H9 (cell line): ENCODE measurements around the gene MRPL27. TPM values are rescaled to one million over a fixed set of nuclear protein-coding genes. Genes with fewer than 3 reads are reported as not detected.
A peak's percentile ranks its signal among the peaks of the same experiment; 100 is the strongest.

Experiments
- DNase-seq: peaks from one replicate; pipeline ENCODE4 v3.0.0-alpha.2; 2017
- H2AFZ ChIP-seq: one replicate; pipeline ENCODE4 v1.6.1; 2013; ENCODE audit warnings: mild to moderate bottlenecking, low read length, control low read depth, moderate library complexity
- H2AK5ac ChIP-seq: 2 replicates; pipeline ENCODE4 v1.6.1; 2013; ENCODE audit warnings: low read length, control low read depth, mixed read lengths; ENCODE audit not compliant: insufficient read length
- H2BK120ac ChIP-seq: one replicate; pipeline ENCODE4 v1.6.1; 2013; ENCODE audit warnings: low read depth, mild to moderate bottlenecking, low read length, control low read depth, inconsistent platforms; ENCODE audit not compliant: poor library complexity, severe bottlenecking
- H2BK12ac ChIP-seq: 2 replicates; pipeline ENCODE4 v1.6.1; 2013; ENCODE audit warnings: low read length, control low read depth, mixed read lengths, low read depth; ENCODE audit not compliant: insufficient read length
- H2BK15ac ChIP-seq: 2 replicates; pipeline ENCODE4 v1.6.1; 2013; ENCODE audit warnings: low read depth, low read length, control low read depth
- H2BK20ac ChIP-seq: one replicate; pipeline ENCODE4 v1.6.1; 2013; ENCODE audit warnings: low read depth, mild to moderate bottlenecking, low read length, control low read depth, inconsistent platforms; ENCODE audit not compliant: poor library complexity, severe bottlenecking
- H2BK5ac ChIP-seq: 2 replicates; pipeline ENCODE4 v1.6.1; 2013; ENCODE audit warnings: low read length, control low read depth, mixed read lengths; ENCODE audit not compliant: insufficient read length
- H3K14ac ChIP-seq: 2 replicates; pipeline ENCODE4 v1.6.1; 2013; ENCODE audit warnings: low read length, control low read depth; ENCODE audit not compliant: insufficient read depth
- H3K18ac ChIP-seq: 2 replicates; pipeline ENCODE4 v1.6.1; 2013; ENCODE audit warnings: low read depth, mild to moderate bottlenecking, mixed read lengths, low read length, control low read depth; ENCODE audit not compliant: insufficient read length
- H3K23ac ChIP-seq: 2 replicates; pipeline ENCODE4 v1.6.1; 2013; ENCODE audit warnings: low read length, control low read depth, mixed read lengths, low read depth; ENCODE audit not compliant: insufficient read length
- H3K23me2 ChIP-seq: 2 replicates; pipeline ENCODE4 v1.6.1; 2013; ENCODE audit warnings: low read depth, mild to moderate bottlenecking, mixed read lengths, low read length, control low read depth; ENCODE audit not compliant: insufficient read length, poor library complexity, severe bottlenecking
- H3K27ac ChIP-seq: 2 replicates; pipeline ENCODE4 v1.5.1; 2013; ENCODE audit warnings: low read length, control low read depth, mixed read lengths, low read depth; ENCODE audit not compliant: insufficient read length
- H3K27me3 ChIP-seq: 2 replicates; pipeline ENCODE4 v1.6.1; 2013; ENCODE audit warnings: low read length, control low read depth, inconsistent platforms; ENCODE audit not compliant: insufficient read depth
- H3K4ac ChIP-seq: 2 replicates; pipeline ENCODE4 v1.6.1; 2013; ENCODE audit warnings: low read depth, mild to moderate bottlenecking, control low read depth, inconsistent platforms, low read length, moderate library complexity
- H3K4me1 ChIP-seq: 2 replicates; pipeline ENCODE4 v1.6.1; 2013; ENCODE audit warnings: low read length, control low read depth, inconsistent platforms; ENCODE audit not compliant: insufficient read depth
- H3K4me2 ChIP-seq: 2 replicates; pipeline ENCODE4 v1.6.1; 2013; ENCODE audit warnings: low read length, control low read depth, mixed read lengths; ENCODE audit not compliant: insufficient read length, insufficient read depth
- H3K56ac ChIP-seq: 2 replicates; pipeline ENCODE4 v1.6.1; 2013; ENCODE audit warnings: low read depth, mild to moderate bottlenecking, mixed read lengths, low read length, control low read depth; ENCODE audit not compliant: insufficient read length
- H3K79me1 ChIP-seq: 2 replicates; pipeline ENCODE4 v1.6.1; 2013; ENCODE audit warnings: low read depth, mild to moderate bottlenecking, moderate library complexity, low read length, control low read depth, inconsistent platforms; ENCODE audit not compliant: insufficient read depth, poor library complexity, severe bottlenecking
- H3K79me2 ChIP-seq: 2 replicates; pipeline ENCODE4 v1.6.1; 2013; ENCODE audit warnings: low read length, control low read depth, inconsistent platforms; ENCODE audit not compliant: insufficient read depth
- H3K9ac ChIP-seq: 2 replicates; pipeline ENCODE4 v1.6.1; 2013; ENCODE audit warnings: low read length, control low read depth, mixed read lengths; ENCODE audit not compliant: insufficient read length; ENCODE audit errors: extremely low read depth
- H3K9me3 ChIP-seq: one replicate; pipeline ENCODE4 v1.6.1; 2013; ENCODE audit warnings: low read depth, low read length, inconsistent platforms; ENCODE audit not compliant: control insufficient read depth
- H3T11ph ChIP-seq: one replicate; pipeline ENCODE4 v1.6.1; 2013; ENCODE audit warnings: mild to moderate bottlenecking, low read length, control low read depth, inconsistent platforms
- H4K20me1 ChIP-seq: one replicate; pipeline ENCODE4 v1.6.1; 2013; ENCODE audit not compliant: control insufficient read depth, insufficient read length, insufficient read depth
- H4K5ac ChIP-seq: 2 replicates; pipeline ENCODE4 v1.6.1; 2013; ENCODE audit warnings: low read depth, mild to moderate bottlenecking, mixed read lengths, low read length, control low read depth; ENCODE audit not compliant: insufficient read length
- H4K8ac ChIP-seq: replicated peaks from 2 replicates; pipeline ENCODE4 v1.6.1; 2013; ENCODE audit warnings: low read length, control low read depth, mixed read lengths, low read depth; ENCODE audit not compliant: insufficient read length
- H4K91ac ChIP-seq: 2 replicates; pipeline ENCODE4 v1.6.1; 2013; ENCODE audit warnings: low read depth, mild to moderate bottlenecking, moderate library complexity, mixed read lengths, low read length, control low read depth; ENCODE audit not compliant: insufficient read length
- H3K27ac Mint-ChIP-seq, 3 experiments: 2 replicates in 2 of 3; 3 replicates in 1 of 3; pipeline ENCODE4 v1.8.0; 2020 to 2021; ENCODE audit warnings: mixed read lengths in 3 of 3, mild to moderate bottlenecking in 1 of 3, moderate library complexity in 1 of 3
- H3K27me3 Mint-ChIP-seq: 2 replicates; pipeline ENCODE4 v1.8.0; 2021; ENCODE audit warnings: low read depth, mild to moderate bottlenecking, moderate library complexity, mixed read lengths
- H3K36me3 Mint-ChIP-seq, 3 experiments: 2 replicates in 2 of 3; 3 replicates in 1 of 3; pipeline ENCODE4 v1.8.0; 2020 to 2021; ENCODE audit warnings: low read depth in 3 of 3, mixed read lengths in 3 of 3; ENCODE audit not compliant: insufficient read depth in 1 of 3
- H3K4me1 Mint-ChIP-seq, 2 experiments: 2 replicates each; pipeline ENCODE4 v1.8.0; 2020; ENCODE audit warnings: mixed read lengths in 2 of 2
- H3K4me3 Mint-ChIP-seq, 2 experiments: 2 replicates in 1 of 2; 3 replicates in 1 of 2; pipeline ENCODE4 v1.8.0; 2020 to 2021; ENCODE audit warnings: mild to moderate bottlenecking in 2 of 2, mixed read lengths in 2 of 2, moderate library complexity in 1 of 2
- H3K9me3 Mint-ChIP-seq, 2 experiments: 2 replicates in 1 of 2; 3 replicates in 1 of 2; pipeline ENCODE4 v1.8.0; 2020; ENCODE audit warnings: mild to moderate bottlenecking in 2 of 2, mixed read lengths in 2 of 2, moderate library complexity in 1 of 2
- CTCF ChIP-seq: fragments of 200-600 bp; sonication (generic); conservative IDR thresholded peaks from 3 replicates; pipeline ENCODE4 v1.8.0; 2021; ENCODE audit warnings: antibody characterized with exemption, mild to moderate bottlenecking
- WGBS: extraction: QIAGEN DNeasy Blood & Tissue Kit; methylation state at CpG from one replicate; pipeline ENCODE4 v1.1.7; 2013; ENCODE audit warnings: missing lambda C conversion rate, low lambda C conversion rate, mixed read lengths; ENCODE audit not compliant: insufficient read length; ENCODE audit errors: extremely low coverage; 5-methylcytosine and 5-hydroxymethylcytosine counted together
- total RNA-seq: library from RNA; stranded (reverse); gene quantifications from 2 replicates; pipeline ENCODE4 v1.2.1, GENCODE V29; 2021

The MRPL27 gene
- total RNA-seq, 1 experiment from 2014 or later = 85.9 TPM

GRCh38 chr17:50353600-50354195, 19.3 kb downstream of the MRPL27 start:
- Histone ChIP-seq H3K9ac (no peak overlapping the region), H3K4ac (no peak overlapping the region), H3K23me2 (no peaks in the 10 kb centered on the region), H2BK120ac (no peak overlapping the region), H3T11ph (no peak overlapping the region), H3K4me1 (no peaks in the 10 kb centered on the region), H3K9me3 (no peaks in the 10 kb centered on the region), H2BK12ac (no peak overlapping the region), H3K56ac (no peak overlapping the region), H4K20me1 (no peaks in the 10 kb centered on the region), H2BK5ac (no peak overlapping the region), H4K91ac (no peak overlapping the region), H3K4me2 (no peak overlapping the region), H3K79me2 (no peaks in the 10 kb centered on the region), H3K14ac (no peak overlapping the region), H4K5ac (no peak overlapping the region), H3K79me1 (no peaks in the 10 kb centered on the region), H2BK15ac (no peak overlapping the region), H2BK20ac (no peak overlapping the region), H3K27ac (no peak overlapping the region), H4K8ac (no peak overlapping the region), H3K18ac (no peak overlapping the region), H2AK5ac (no peak overlapping the region), H3K23ac (no peak overlapping the region), H3K27me3 (no peaks in the 10 kb centered on the region), H2AFZ (no peak overlapping the region)
- Mint-ChIP-seq H3K27ac (no peak overlapping the region), H3K4me3 (peak overlapping the region in 1 of 2 experiments; percentile 50; a peak in 1 of 5 replicates), H3K4me1 (peaks cover 0 to 2% of the 10 kb centered on the region in 2 experiments; a peak in 2 of 4 replicates), H3K36me3 (peaks cover 20 to 55% (median 52%) of the 10 kb centered on the region in 3 experiments; a peak in 6 of 7 replicates), H3K9me3 (no peaks in the 10 kb centered on the region; a peak in 1 of 5 replicates), H3K27me3 (no peaks in the 10 kb centered on the region; the same call in 1 of the 2 replicates)
- no peak for TF ChIP-seq CTCF
- WGBS = no CpG with 5 or more reads among the region's 27 CpGs
- no peak for DNase-seq
